ENCODE measurements around the gene SLC16A13.
"Not testable (repeated sequence)": the region's sequence is repeated elsewhere in the genome, so short reads cannot be mapped to it uniquely, and the experiment has no call there.

The SLC16A13 gene

GRCh38 chr17:7064261-7064660 is 28.4 kb downstream of the SLC16A13 start:
- DNase-seq (ENCODE audit: low spot score) = no peak

GRCh38 chr17:7067198-7067597 is 31.4 kb downstream of the SLC16A13 start:
- DNase-seq (ENCODE audit: low spot score) = no peak

GRCh38 chr17:7068268-7068667 is 32.5 kb downstream of the SLC16A13 start:
- no peak for DNase-seq (ENCODE audit: low spot score)

- no peak for DNase-seq (ENCODE audit: low spot score)
Observed at GRCh38 chr17:7070712-7071111, 34.9 kb downstream of the SLC16A13 start.

GRCh38 chr17:7072406-7072805 is 36.6 kb downstream of the SLC16A13 start:
- no peak for DNase-seq (ENCODE audit: low spot score)

GRCh38 chr17:7074931-7075330 is 39.1 kb downstream of the SLC16A13 start:
- no peak for DNase-seq (ENCODE audit: low spot score)

- DNase-seq (ENCODE audit: low spot score) = no peak
Observed at GRCh38 chr17:7077911-7078546, 42.2 kb downstream of the SLC16A13 start.

GRCh38 chr17:7078711-7079110 is 42.9 kb downstream of the SLC16A13 start:
- DNase-seq (ENCODE audit: low spot score) = no peak

GRCh38 chr17:7079581-7080455 is 44.0 kb downstream of the SLC16A13 start, which contains the start of gene CLEC10A:
CLEC10A (minus strand) TSS chr17:7080251; CDS start chr17:7078812, 1,439 bp downstream.
- no peak for DNase-seq (ENCODE audit: low spot score)

GRCh38 chr17:7080456-7081041 is 44.7 kb downstream of the SLC16A13 start:
- peak; percentile 19 for DNase-seq (ENCODE audit: low spot score)

GRCh38 chr17:7081341-7082062 is 45.7 kb downstream of the SLC16A13 start:
- no peak for DNase-seq (ENCODE audit: low spot score)

GRCh38 chr17:7083592-7083991 is 47.8 kb downstream of the SLC16A13 start:
- no peak for DNase-seq (ENCODE audit: low spot score)

- no peak for DNase-seq (ENCODE audit: low spot score)
Observed at GRCh38 chr17:7084088-7084487, 48.3 kb downstream of the SLC16A13 start.

GRCh38 chr17:7088442-7088841 is 52.6 kb downstream of the SLC16A13 start:
- DNase-seq (ENCODE audit: low spot score) = not testable (repeated sequence)

- not testable (repeated sequence) for DNase-seq (ENCODE audit: low spot score)
Observed at GRCh38 chr17:7089570-7089969, 53.8 kb downstream of the SLC16A13 start.

Measured in cerebellar cortex (tissue), 1 donor.